Subcutaneous adipose tissue (tissue), 4 donors: ENCODE results near the gene GJE1. TPM values are rescaled to one million over a fixed set of nuclear protein-coding genes. Genes with fewer than 3 reads are reported as not detected.

Experiments used
- total RNA-seq, 4 donors: library from RNA; depleted of rRNA; stranded (reverse); fragments of >200 nt; gene quantifications; one replicate each; pipeline ENCODE4 v1.1.0, GENCODE V29; 2016
- TF ChIP-seq, protein P1 (sequence below): fragments of 450-650 bp; IDR thresholded peaks from one replicate; pipeline ENCODE4 v1.5.1; 2016; ENCODE audit warnings: low read depth, mild to moderate bottlenecking, control low read depth, antibody characterized with exemption, moderate library complexity

Gene GJE1
- total RNA-seq, 4 donors from 2014 or later, result not detected

DNA sequence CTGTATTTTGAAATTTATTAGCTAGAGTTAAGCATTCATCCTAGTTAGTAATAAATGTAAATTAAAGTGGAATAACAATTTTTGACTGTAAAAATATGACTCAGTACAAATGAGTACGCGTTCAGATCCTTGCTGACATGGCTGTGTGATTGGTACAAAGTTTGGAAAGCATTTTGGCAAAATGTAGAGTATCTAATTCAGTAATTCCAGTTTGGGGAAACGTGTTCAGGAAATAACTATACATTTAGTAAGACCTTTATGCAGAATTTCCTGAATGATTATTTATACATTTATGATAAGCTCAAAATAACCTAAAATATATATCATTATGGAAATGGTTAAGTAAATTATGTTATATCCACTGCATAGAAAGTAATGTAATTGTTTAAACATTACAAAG lies 22.4 kb downstream of the GJE1 start:
- TF ChIP-seq, protein P1, sequence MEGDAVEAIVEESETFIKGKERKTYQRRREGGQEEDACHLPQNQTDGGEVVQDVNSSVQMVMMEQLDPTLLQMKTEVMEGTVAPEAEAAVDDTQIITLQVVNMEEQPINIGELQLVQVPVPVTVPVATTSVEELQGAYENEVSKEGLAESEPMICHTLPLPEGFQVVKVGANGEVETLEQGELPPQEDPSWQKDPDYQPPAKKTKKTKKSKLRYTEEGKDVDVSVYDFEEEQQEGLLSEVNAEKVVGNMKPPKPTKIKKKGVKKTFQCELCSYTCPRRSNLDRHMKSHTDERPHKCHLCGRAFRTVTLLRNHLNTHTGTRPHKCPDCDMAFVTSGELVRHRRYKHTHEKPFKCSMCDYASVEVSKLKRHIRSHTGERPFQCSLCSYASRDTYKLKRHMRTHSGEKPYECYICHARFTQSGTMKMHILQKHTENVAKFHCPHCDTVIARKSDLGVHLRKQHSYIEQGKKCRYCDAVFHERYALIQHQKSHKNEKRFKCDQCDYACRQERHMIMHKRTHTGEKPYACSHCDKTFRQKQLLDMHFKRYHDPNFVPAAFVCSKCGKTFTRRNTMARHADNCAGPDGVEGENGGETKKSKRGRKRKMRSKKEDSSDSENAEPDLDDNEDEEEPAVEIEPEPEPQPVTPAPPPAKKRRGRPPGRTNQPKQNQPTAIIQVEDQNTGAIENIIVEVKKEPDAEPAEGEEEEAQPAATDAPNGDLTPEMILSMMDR, result no peak

DNA sequence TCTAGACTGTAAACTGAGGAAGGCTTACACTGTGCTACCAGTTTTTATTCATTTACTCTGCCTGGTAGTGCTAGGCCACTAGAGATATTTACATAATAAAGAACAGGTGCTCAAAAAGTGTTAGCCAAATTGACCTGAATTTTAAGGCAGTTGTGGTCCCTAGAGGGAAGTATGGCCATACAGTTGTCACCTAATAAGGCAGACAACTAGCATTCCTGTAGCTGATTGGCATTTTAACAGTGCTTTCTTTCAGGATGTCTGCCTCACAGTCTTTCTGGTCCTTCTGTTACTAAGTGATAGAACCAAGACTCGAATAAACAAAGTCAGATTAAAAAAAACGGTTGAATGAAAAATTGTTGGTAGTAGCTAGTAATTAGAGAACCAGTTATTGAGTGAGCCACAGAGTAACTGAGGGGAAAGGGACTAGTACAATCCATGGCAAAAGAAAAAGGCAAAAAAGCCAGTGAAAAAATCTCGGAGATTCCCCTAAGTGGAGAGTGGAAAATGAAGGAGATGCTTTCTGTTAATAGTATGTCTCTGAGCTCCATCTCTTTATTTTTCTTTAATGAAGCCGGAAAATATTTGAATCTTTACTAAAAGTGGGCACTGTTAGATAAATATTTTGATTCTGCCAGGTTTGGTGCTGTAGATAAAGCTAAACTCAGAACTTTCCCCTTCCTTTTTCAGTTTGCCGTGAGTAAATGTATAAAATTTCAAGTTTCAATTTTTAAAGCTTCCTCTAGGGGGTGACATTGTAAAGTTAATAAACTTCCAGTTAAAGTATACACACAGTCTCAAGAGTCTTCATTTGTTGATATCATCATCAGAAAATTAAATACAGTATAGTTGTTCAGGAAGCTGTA lies 23.4 kb downstream of the GJE1 start:
- TF ChIP-seq, protein P1, result no peak

DNA sequence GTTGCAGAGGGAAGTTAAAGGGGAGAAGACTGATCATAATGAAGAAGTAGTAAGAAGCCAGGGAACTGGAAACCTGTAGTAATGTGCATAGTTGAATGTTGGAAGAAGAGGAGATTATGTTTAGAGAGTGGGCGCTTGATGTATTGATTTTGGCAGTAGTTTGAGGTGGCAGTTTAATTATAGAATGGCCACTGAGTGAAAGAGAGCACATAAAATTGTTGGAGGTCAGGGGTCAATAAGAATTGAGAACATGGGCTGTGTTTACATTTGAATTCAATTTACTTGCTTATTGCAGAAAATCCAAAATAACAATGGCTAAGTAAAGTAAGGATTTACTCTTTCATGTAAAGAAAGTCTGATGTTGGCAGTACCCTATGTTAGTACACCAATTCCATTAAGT lies 30.1 kb downstream of the GJE1 start:
- TF ChIP-seq, protein P1, result no peak

DNA sequence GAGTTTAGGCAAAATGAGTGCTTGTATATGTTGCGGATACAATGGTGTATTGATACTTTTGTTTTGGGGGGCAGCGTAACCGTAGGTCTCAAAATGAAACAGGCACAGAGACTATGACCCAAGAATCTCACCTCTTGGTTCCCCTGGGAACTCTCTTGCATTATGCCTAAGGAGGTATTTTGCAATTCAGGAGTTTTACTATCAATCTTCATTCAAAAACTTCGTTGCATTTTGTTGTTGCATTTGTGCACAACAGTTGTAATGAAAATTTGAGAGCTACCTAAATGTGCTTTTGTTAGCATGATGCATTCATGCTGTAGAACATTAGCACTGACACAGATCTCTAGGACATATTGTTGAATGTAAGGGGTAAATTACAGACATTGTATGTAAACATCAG lies 32.5 kb downstream of the GJE1 start:
- TF ChIP-seq, protein P1, result no peak

DNA sequence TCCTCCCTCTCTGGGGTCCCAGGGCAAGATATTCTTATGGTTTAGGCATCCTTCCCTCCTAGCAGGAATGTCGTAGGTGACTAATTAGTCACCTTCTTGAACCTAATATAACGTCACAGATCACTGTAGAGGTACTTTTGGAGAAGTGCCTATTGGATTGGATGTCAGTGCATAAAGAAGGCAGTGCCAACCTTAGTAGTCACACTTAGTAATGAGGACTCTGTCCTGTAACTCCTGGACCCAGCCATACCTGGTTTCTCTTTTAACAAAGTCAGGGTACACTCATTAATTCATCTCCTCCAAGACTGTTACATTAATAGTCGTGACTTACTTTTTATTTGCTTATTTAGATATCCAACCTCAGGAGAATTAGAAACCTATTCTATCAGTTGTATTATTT lies 34.3 kb downstream of the GJE1 start:
- TF ChIP-seq, protein P1, result no peak

DNA sequence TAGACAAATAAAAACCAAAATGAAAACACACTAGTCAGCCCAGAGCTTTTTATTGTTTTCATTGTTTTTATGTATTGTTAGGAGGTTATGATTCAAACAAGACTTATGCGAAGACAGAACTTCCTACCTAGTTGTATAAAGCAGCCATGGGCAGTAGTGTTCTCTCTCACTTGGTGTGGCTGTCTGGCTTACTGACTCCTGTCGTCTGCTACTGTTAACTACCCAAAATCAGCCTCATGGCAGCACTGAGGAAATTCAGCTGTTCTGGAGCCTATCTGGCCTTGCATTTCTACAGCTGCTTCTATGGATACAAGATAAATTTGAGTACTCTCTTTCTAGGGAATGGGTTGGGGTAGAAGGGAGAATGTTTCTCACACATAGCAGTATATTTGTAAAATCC lies 34.8 kb downstream of the GJE1 start:
- TF ChIP-seq, protein P1, result no peak

DNA sequence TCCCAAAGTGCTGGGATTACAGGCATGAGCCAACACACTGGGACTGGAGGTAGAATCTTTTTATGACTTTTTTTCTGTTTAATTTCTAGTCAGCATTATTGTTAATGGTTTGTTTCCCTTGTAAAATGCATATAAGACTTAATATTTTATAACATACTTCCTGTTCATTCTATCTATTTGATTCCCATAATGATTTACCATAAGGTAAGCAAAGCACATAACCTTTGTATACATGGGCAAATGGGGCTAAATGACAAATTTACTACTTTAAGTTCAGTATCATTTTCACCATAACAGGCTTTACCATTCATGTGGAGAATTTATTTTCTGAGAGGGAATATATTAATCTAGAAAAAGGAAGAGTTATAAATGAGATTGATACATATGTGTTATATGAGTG lies 38.6 kb downstream of the GJE1 start:
- TF ChIP-seq, protein P1, result no peak
